SK-N-SH treated with all-trans-retinoic acid at 6 μM for 48 hours (cell line): Measurements from ENCODE around the gene CEP350.

Source experiments
- ATAC-seq: fragments of 200-7000 bp; cut with Tn5 transposase; 3 replicates; pipeline ENCODE4 v1.9.1; 2020; ENCODE audit warnings: mild to moderate bottlenecking, moderate library complexity
- ARNTL ChIP-seq: fragments of 450-650 bp; formaldehyde crosslinking; IDR thresholded peaks from 2 replicates; pipeline ENCODE4 v1.5.0; 2020; ENCODE audit warnings: low read depth, mild to moderate bottlenecking, moderate library complexity, borderline replicate concordance
- BACH2 ChIP-seq: fragments of 250-450 bp; sonication (Bioruptor Pico); IDR thresholded peaks from 2 replicates; pipeline ENCODE4 v1.9.0; 2021; ENCODE audit warnings: mild to moderate bottlenecking, borderline replicate concordance
- CSDC2 ChIP-seq: fragments of 250-450 bp; sonication (Bioruptor Pico); IDR thresholded peaks from 2 replicates; pipeline ENCODE4 v1.5.0; 2020; ENCODE audit warnings: mild to moderate bottlenecking, moderate library complexity
- ESRRG ChIP-seq: fragments of 250-450 bp; sonication (Bioruptor Pico); IDR thresholded peaks from 2 replicates; pipeline ENCODE4 v1.6.1; 2021; ENCODE audit warnings: mild to moderate bottlenecking
- GLIS3 ChIP-seq: fragments of 250-450 bp; sonication (Bioruptor Pico); IDR thresholded peaks from 2 replicates; pipeline ENCODE4 v1.5.0; 2020; ENCODE audit warnings: mild to moderate bottlenecking, moderate library complexity
- ISL1 ChIP-seq: fragments of 250-450 bp; sonication (Bioruptor Pico); IDR thresholded peaks from 2 replicates; pipeline ENCODE4 v2.1.2; 2022; ENCODE audit warnings: mild to moderate bottlenecking, moderate library complexity
- OSR1 ChIP-seq: fragments of 250-450 bp; sonication (Bioruptor Pico); IDR thresholded peaks from 2 replicates; pipeline ENCODE4 v1.8.0; 2022; ENCODE audit warnings: moderate library complexity, mild to moderate bottlenecking, inconsistent platforms
- PPARA ChIP-seq: fragments of 250-450 bp; sonication (Bioruptor Pico); IDR thresholded peaks from 2 replicates; pipeline ENCODE4 v1.5.0; 2020; ENCODE audit warnings: mild to moderate bottlenecking, borderline replicate concordance
- RARB ChIP-seq: fragments of 250-450 bp; sonication (Bioruptor Pico); IDR thresholded peaks from 2 replicates; pipeline ENCODE4 v1.8.0; 2021; ENCODE audit warnings: mild to moderate bottlenecking, moderate library complexity
- SNAI2 ChIP-seq: fragments of 250-450 bp; sonication (Bioruptor Pico); IDR thresholded peaks from 2 replicates; pipeline ENCODE4 v1.5.0; 2020; ENCODE audit warnings: mild to moderate bottlenecking, moderate library complexity
- TCF4 ChIP-seq: fragments of 250-450 bp; sonication (Bioruptor Pico); IDR thresholded peaks from 2 replicates; pipeline ENCODE4 v1.8.0; 2021; ENCODE audit warnings: mild to moderate bottlenecking, moderate library complexity, borderline replicate concordance
- TOX ChIP-seq: fragments of 250-450 bp; sonication (Bioruptor Pico); IDR thresholded peaks from 2 replicates; pipeline ENCODE4 v1.8.0; 2021; ENCODE audit warnings: mild to moderate bottlenecking, moderate library complexity, borderline replicate concordance
- ZFP3 ChIP-seq: fragments of 250-450 bp; sonication (Bioruptor Pico); IDR thresholded peaks from 2 replicates; pipeline ENCODE4 v1.5.0; 2020; ENCODE audit warnings: mild to moderate bottlenecking, moderate library complexity
- ZFP30 ChIP-seq: fragments of 450-650 bp; formaldehyde crosslinking; IDR thresholded peaks from 2 replicates; pipeline ENCODE4 v1.5.0; 2022; ENCODE audit warnings: mild to moderate bottlenecking, moderate library complexity
- ZNF565 ChIP-seq: fragments of 450-650 bp; formaldehyde crosslinking; conservative IDR thresholded peaks from 2 replicates; pipeline ENCODE4 v1.5.0; 2020; ENCODE audit warnings: low read depth, mild to moderate bottlenecking, moderate library complexity
- ZNF70 ChIP-seq: fragments of 450-650 bp; formaldehyde crosslinking; IDR thresholded peaks from 2 replicates; pipeline ENCODE4 v1.5.0; 2020; ENCODE audit warnings: mild to moderate bottlenecking, moderate library complexity
- ZNF8 ChIP-seq: fragments of 450-650 bp; formaldehyde crosslinking; IDR thresholded peaks from 2 replicates; pipeline ENCODE4 v1.5.0; 2020; ENCODE audit warnings: mild to moderate bottlenecking, moderate library complexity
- TF ChIP-seq, protein P1 (sequence below): fragments of 250-450 bp; sonication (Bioruptor Pico); IDR thresholded peaks from 2 replicates; pipeline ENCODE4 v1.8.0; 2020; ENCODE audit warnings: mild to moderate bottlenecking, moderate library complexity, borderline replicate concordance
- TF ChIP-seq, protein P2 (sequence below): fragments of 250-450 bp; sonication (Bioruptor Pico); IDR thresholded peaks from 2 replicates; pipeline ENCODE4 v1.5.1; 2020; ENCODE audit warnings: low read depth, mild to moderate bottlenecking, moderate library complexity
- TF ChIP-seq, protein P3 (sequence below): fragments of 250-450 bp; sonication (Bioruptor Pico); IDR thresholded peaks from 2 replicates; pipeline ENCODE4 v1.5.0; 2020; ENCODE audit warnings: mild to moderate bottlenecking, moderate library complexity
- TF ChIP-seq, protein P4 (sequence below): fragments of 250-450 bp; sonication (Bioruptor Pico); IDR thresholded peaks from 2 replicates; pipeline ENCODE4 v1.8.0; 2021; ENCODE audit warnings: low read depth, mild to moderate bottlenecking, moderate library complexity, borderline replicate concordance

Gene CEP350

DNA sequence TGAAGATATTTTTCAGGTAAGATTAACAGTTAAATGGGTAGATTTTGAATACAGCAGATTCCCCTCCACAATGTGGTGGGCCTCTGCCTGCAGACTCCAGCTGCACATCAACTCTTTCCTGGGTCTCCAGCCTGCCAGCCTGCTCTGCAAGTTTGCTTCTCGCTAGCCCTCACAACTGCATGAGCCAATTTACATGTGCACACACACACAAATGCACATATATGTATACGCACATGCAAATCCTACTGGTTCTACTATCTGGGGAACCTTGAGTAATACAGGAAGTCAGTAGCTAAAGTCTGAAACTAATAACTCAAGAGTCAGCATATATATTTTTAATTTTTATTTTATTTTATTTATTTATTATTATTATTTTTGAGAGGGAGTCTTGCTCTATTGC, 165.2 kb downstream of the CEP350 start:
- no peak for TF ChIP-seq ZFP30
- ATAC-seq, result no peak

DNA sequence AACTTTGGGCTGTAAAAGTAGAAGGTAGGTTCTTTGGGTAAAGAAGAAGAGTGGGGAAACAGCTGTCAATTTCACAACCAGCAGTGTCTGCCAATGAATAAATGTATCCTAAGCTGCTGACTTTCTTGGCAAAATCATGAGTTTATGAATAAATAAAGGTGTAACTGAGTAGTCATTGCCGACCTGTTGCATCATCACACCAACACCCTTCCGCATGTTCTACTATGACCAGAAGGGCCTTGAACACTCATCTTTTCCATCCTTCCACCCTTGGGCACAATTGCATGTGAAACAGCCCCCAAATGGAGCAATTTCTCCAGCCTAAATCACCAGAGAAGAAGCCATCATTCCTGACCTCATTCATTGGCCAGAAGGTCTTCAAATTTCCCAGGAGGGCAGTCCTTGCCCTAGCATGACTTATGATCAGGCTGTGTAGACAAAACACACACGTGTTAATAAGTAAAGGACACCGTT, 168.9 kb downstream of the CEP350 start:
- ATAC-seq, result no peak
- TF ChIP-seq TCF4 (CRISPR knock-in tag) (no peak), CSDC2 (no peak), ZFP3 (CRISPR knock-in tag) (no peak), GLIS3 (CRISPR knock-in tag) (no peak), ESRRG (no peak), BACH2 (CRISPR knock-in tag) (no peak), OSR1 (CRISPR knock-in tag) (no peak), TOX (CRISPR knock-in tag) (no peak), ZNF70 (CRISPR knock-in tag) (no peak), RARB (CRISPR knock-in tag) (no peak), PPARA (no peak), ZFP30 (no peak), ISL1 (CRISPR knock-in tag) (no peak), SNAI2 (CRISPR knock-in tag) (no peak), ARNTL (CRISPR knock-in tag) (no peak)
- TF ChIP-seq, protein P1, sequence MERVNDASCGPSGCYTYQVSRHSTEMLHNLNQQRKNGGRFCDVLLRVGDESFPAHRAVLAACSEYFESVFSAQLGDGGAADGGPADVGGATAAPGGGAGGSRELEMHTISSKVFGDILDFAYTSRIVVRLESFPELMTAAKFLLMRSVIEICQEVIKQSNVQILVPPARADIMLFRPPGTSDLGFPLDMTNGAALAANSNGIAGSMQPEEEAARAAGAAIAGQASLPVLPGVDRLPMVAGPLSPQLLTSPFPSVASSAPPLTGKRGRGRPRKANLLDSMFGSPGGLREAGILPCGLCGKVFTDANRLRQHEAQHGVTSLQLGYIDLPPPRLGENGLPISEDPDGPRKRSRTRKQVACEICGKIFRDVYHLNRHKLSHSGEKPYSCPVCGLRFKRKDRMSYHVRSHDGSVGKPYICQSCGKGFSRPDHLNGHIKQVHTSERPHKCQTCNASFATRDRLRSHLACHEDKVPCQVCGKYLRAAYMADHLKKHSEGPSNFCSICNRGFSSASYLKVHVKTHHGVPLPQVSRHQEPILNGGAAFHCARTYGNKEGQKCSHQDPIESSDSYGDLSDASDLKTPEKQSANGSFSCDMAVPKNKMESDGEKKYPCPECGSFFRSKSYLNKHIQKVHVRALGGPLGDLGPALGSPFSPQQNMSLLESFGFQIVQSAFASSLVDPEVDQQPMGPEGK (CRISPR knock-in tag), result no peak
- TF ChIP-seq, protein P2, sequence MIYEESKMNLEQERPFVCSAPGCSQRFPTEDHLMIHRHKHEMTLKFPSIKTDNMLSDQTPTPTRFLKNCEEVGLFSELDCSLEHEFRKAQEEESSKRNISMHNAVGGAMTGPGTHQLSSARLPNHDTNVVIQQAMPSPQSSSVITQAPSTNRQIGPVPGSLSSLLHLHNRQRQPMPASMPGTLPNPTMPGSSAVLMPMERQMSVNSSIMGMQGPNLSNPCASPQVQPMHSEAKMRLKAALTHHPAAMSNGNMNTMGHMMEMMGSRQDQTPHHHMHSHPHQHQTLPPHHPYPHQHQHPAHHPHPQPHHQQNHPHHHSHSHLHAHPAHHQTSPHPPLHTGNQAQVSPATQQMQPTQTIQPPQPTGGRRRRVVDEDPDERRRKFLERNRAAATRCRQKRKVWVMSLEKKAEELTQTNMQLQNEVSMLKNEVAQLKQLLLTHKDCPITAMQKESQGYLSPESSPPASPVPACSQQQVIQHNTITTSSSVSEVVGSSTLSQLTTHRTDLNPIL, result no peak
- TF ChIP-seq, protein P3, sequence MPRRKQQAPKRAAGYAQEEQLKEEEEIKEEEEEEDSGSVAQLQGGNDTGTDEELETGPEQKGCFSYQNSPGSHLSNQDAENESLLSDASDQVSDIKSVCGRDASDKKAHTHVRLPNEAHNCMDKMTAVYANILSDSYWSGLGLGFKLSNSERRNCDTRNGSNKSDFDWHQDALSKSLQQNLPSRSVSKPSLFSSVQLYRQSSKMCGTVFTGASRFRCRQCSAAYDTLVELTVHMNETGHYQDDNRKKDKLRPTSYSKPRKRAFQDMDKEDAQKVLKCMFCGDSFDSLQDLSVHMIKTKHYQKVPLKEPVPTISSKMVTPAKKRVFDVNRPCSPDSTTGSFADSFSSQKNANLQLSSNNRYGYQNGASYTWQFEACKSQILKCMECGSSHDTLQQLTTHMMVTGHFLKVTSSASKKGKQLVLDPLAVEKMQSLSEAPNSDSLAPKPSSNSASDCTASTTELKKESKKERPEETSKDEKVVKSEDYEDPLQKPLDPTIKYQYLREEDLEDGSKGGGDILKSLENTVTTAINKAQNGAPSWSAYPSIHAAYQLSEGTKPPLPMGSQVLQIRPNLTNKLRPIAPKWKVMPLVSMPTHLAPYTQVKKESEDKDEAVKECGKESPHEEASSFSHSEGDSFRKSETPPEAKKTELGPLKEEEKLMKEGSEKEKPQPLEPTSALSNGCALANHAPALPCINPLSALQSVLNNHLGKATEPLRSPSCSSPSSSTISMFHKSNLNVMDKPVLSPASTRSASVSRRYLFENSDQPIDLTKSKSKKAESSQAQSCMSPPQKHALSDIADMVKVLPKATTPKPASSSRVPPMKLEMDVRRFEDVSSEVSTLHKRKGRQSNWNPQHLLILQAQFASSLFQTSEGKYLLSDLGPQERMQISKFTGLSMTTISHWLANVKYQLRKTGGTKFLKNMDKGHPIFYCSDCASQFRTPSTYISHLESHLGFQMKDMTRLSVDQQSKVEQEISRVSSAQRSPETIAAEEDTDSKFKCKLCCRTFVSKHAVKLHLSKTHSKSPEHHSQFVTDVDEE (CRISPR knock-in tag), result no peak
- TF ChIP-seq, all 23 proteins: peak for 0

DNA sequence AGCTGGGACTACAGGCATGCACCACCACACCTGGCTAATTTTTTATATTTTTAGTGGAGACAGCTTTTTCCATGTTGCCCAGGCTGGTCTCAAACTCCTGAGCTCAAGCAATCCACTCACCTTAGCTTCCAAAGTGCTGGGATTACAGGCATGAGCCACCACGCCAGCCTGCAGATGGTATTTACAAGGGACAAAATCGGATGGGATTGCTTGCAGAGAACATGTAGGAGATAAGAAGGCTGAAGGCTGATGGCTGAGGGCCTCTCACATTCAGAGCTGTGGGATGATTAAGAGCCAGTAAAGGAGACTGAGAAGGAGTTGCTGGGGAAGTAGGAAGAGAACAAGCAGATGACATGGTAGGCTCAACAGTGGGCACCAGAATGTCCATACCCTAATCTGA, 176.0 kb downstream of the CEP350 start:
- no peak for ATAC-seq

More for the DNA sequence above, 176.0 kb downstream of the CEP350 start:
- TF ChIP-seq, protein P3 (CRISPR knock-in tag), result no peak
- TF ChIP-seq CSDC2 (no peak), ZNF8 (CRISPR knock-in tag) (no peak), TOX (CRISPR knock-in tag) (no peak), ZNF565 (no peak), ZNF70 (CRISPR knock-in tag) (no peak), OSR1 (CRISPR knock-in tag) (no peak), ZFP30 (no peak), ARNTL (CRISPR knock-in tag) (no peak)
- TF ChIP-seq, protein P4, sequence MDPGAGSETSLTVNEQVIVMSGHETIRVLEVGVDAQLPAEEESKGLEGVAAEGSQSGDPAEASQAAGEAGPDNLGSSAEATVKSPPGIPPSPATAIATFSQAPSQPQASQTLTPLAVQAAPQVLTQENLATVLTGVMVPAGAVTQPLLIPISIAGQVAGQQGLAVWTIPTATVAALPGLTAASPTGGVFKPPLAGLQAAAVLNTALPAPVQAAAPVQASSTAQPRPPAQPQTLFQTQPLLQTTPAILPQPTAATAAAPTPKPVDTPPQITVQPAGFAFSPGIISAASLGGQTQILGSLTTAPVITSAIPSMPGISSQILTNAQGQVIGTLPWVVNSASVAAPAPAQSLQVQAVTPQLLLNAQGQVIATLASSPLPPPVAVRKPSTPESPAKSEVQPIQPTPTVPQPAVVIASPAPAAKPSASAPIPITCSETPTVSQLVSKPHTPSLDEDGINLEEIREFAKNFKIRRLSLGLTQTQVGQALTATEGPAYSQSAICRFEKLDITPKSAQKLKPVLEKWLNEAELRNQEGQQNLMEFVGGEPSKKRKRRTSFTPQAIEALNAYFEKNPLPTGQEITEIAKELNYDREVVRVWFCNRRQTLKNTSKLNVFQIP, result no peak
